Activated CD4-positive, alpha-beta T cell treated with anti-CD3 and anti-CD28 coated beads, Interleukin-2, amount 10 ng/mL, durations not matched to agents 7 days and 5 days (primary cell): ENCODE measurements around the gene IGSF8. TPM values are rescaled to one million over a fixed set of nuclear protein-coding genes. Genes with fewer than 3 reads are reported as not detected.

Experiments
- CTCF ChIA-PET: fragments of 350-600 bp; sonication (Branson Sonifier 250); formaldehyde crosslinking; loops from one replicate; lab custom pipeline; 2021; ENCODE audit warnings: antibody characterized with exemption; lab: Charles Lee
- POLR2A ChIA-PET: fragments of 350-600 bp; sonication (Branson Sonifier 250); formaldehyde crosslinking; loops from one replicate; lab custom pipeline; 2021; ENCODE audit warnings: antibody characterized with exemption; lab: Charles Lee
- DNase-seq: peaks from one replicate; pipeline ENCODE4 v3.0.0-alpha.2; 2020
- H3K27ac Mint-ChIP-seq: one replicate; pipeline ENCODE4 v1.8.0; 2021; ENCODE audit warnings: mild to moderate bottlenecking, moderate library complexity, mixed read lengths
- H3K27me3 Mint-ChIP-seq: one replicate; pipeline ENCODE4 v1.8.0; 2021; ENCODE audit warnings: mixed read lengths
- H3K36me3 Mint-ChIP-seq: one replicate; pipeline ENCODE4 v1.8.0; 2021; ENCODE audit warnings: low read depth, mixed read lengths
- H3K4me1 Mint-ChIP-seq: one replicate; pipeline ENCODE4 v1.8.0; 2021; ENCODE audit warnings: mixed read lengths
- H3K4me3 Mint-ChIP-seq: one replicate; pipeline ENCODE4 v1.8.0; 2021; ENCODE audit warnings: mild to moderate bottlenecking, moderate library complexity, mixed read lengths
- H3K9me3 Mint-ChIP-seq: one replicate; pipeline ENCODE4 v1.8.0; 2021; ENCODE audit warnings: mixed read lengths
- total RNA-seq, 2 experiments: library from RNA; stranded (reverse); gene quantifications; one replicate each; pipeline ENCODE4 v1.2.3, GENCODE V29; 2021

Gene IGSF8
- total RNA-seq, 2 experiments from 2014 or later = 36.4 to 40.9 TPM

DNA sequence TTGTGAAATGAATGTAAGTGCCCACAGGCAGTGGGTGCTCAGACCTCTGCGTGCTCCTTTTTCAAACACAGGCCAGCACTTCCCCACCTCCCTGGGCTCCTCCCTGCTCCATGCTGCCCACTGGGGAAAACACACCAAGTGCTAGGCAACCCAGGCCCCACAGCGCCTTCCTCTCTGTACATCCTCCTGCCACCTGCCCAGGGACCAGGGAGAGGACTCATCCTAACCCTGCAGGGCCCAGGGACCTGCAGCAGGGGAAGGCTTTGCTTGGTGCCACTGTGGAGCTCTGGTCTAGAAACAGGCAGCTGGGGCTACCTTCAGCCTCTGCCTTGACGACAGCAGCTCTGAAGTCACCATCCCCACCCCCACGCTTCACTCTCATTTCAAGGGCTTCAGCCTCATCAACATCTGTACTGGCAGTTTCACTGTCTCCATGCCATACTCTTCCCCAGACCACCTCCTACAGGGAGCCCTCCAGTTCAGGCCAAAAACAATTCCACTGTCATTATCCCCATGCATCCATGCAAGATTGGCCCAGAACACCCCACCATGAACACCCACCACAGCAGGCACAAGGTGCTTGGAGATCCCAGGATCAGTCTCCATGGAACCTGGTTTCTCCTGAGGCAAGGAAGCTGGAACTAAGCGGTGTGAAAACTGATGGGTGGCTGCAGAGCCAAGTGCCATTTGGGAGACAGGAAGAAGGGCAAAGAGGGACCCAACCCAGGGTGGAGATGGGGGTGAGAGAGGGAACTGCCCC lies 1.1 kb downstream of the IGSF8 start:
- DNase-seq = peak; percentile 29
- peaks cover 55% of the 10 kb centered on the region for H3K4me1 Mint-ChIP-seq
- ChIA-PET POLR2A (no interaction called here), CTCF (interaction anchor here (0.8 to 5.1 kb wide), 9 partner anchors 9 to 279 kb away, joined by 3 to 42 read pairs (median 5); no protein-coding TSS in a partner anchor)
- no peaks in the 10 kb centered on the region for H3K9me3 Mint-ChIP-seq
- peak overlapping the region; percentile 84 for H3K4me3 Mint-ChIP-seq
- peaks cover 5% of the 10 kb centered on the region for H3K36me3 Mint-ChIP-seq
- H3K27me3 Mint-ChIP-seq = no peaks in the 10 kb centered on the region
- H3K27ac Mint-ChIP-seq = peak overlapping the region; percentile 86

DNA sequence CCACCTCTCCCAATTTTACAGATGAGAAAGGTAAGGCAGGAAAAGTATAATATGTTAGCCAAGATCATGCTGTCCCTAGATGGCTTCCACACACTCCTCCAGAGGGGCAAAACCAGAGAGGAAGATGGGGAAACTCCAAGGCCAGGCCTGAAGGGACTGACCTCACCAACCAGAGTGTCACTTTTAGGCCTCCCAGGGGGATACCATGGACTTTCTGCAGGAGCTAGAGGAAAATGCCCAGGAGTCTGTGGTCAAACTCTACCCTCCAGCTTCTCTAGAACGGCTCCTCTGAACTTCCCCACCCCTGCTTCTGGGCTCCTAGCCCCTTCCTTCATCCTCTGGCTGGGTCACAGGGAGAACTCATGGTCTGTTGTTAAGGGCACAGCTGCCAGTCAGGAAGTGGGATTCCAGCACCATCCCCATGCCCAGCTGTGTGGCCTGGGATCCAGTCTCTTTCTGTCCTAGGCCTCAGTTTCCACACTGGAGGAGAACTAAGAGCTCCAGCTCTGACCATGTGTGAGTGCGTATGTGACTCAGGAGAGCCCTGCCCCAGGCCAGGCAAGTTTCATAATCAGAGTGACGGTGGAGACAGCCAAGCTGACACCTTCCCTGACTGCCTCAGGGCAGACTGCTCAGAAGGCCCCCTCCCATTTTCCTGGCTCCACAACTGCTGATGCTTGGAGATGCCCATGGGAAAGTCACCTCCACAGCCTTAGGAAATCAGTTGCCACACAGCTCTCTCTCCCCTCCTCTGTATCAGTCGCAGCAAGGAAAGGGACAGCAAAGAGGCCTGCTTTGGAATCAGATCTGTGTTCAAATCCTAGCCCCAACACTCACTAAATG lies 1.9 kb downstream of the IGSF8 start:
- peak overlapping the region; percentile 84 for H3K4me3 Mint-ChIP-seq
- H3K9me3 Mint-ChIP-seq = no peaks in the 10 kb centered on the region
- H3K27ac Mint-ChIP-seq = peak overlapping the region; percentile 86
- peaks cover 53% of the 10 kb centered on the region for H3K4me1 Mint-ChIP-seq
- no peak for DNase-seq
- ChIA-PET POLR2A (no interaction called here), CTCF (interaction anchor here (0.8 to 5.1 kb wide), 5 partner anchors 10 to 280 kb away, joined by 4 to 42 read pairs (median 6); no protein-coding TSS in a partner anchor)
- peaks cover 7% of the 10 kb centered on the region for H3K36me3 Mint-ChIP-seq
- no peaks in the 10 kb centered on the region for H3K27me3 Mint-ChIP-seq

DNA sequence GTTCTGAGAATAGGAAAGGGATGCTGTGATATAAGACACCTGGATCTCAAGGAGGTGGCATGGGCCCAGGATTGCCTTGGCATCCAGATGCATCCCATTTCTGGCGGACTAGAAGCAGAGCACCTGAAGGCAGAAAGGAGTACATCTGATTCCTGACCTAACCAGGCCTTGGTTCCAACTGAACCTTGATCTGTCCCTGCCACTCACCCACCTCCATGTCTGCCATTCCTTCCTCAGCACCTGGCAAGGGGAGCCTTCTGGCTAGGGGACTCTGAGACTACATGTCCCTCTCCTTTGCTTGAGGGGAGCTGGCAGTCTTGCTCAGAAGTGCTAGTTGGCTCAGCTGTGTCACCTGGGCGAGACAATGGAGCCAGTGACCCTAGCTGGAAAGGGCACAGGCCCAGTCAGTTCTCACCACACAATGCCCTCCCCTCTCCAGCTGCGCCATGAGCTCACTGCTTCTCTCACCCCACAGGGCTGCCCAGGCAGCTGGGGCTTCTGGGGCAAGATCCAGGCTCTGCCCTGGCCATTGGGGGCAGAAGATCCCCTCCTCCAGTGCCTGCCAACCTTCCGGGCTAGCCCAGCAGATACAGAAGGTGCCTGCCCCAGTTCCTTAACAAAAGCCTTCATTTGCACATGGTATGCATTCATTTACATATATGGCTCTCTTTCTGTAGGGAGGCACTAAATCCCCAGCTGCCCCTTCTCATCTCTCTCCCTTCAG lies 2.9 kb downstream of the IGSF8 start:
- H3K27ac Mint-ChIP-seq = peak overlapping the region; percentile 86
- no peaks in the 10 kb centered on the region for H3K9me3 Mint-ChIP-seq
- no peaks in the 10 kb centered on the region for H3K27me3 Mint-ChIP-seq
- H3K4me1 Mint-ChIP-seq = peaks cover 45% of the 10 kb centered on the region
- no peak overlapping the region for H3K4me3 Mint-ChIP-seq
- H3K36me3 Mint-ChIP-seq = peaks cover 7% of the 10 kb centered on the region
- ChIA-PET POLR2A (no interaction called here), CTCF (interaction anchor here (0.5 to 5.1 kb wide), 5 partner anchors 9 to 164 kb away, joined by 3 to 42 read pairs (median 6); no protein-coding TSS in a partner anchor)
- no peak for DNase-seq

GRCh38 chr1:160094806-160095205 lies 3.6 kb downstream of the IGSF8 start:
- Mint-ChIP-seq H3K9me3 (no peaks in the 10 kb centered on the region), H3K27ac (no peak overlapping the region), H3K36me3 (peaks cover 7% of the 10 kb centered on the region), H3K4me3 (no peak overlapping the region), H3K4me1 (peaks cover 38% of the 10 kb centered on the region), H3K27me3 (no peaks in the 10 kb centered on the region)
- CTCF ChIA-PET = interaction anchor here (5.1 kb wide), 1 partner anchor 9 kb away, joined by 42 read pairs; no protein-coding TSS in a partner anchor
- DNase-seq = no peak
- POLR2A ChIA-PET = no interaction called here

GRCh38 chr1:160094291-160094625 lies 4.2 kb downstream of the IGSF8 start:
- ChIA-PET POLR2A (no interaction called here), CTCF (interaction anchor here (1.1 to 1.2 kb wide), 2 partner anchors 47 to 48 kb away, joined by 3 to 4 read pairs; no protein-coding TSS in a partner anchor)
- Mint-ChIP-seq H3K4me1 (peaks cover 33% of the 10 kb centered on the region), H3K36me3 (peaks cover 7% of the 10 kb centered on the region), H3K9me3 (no peaks in the 10 kb centered on the region), H3K27ac (no peak overlapping the region), H3K27me3 (no peaks in the 10 kb centered on the region), H3K4me3 (no peak overlapping the region)
- DNase-seq = no peak

- no peaks in the 10 kb centered on the region for H3K27me3 Mint-ChIP-seq
- H3K4me1 Mint-ChIP-seq = peaks cover 30% of the 10 kb centered on the region
- POLR2A ChIA-PET = no interaction called here
- CTCF ChIA-PET = interaction anchor here (1.1 to 1.2 kb wide), 2 partner anchors 47 to 48 kb away, joined by 3 to 4 read pairs; no protein-coding TSS in a partner anchor
- DNase-seq = no peak
- H3K9me3 Mint-ChIP-seq = no peaks in the 10 kb centered on the region
- no peak overlapping the region for H3K27ac Mint-ChIP-seq
- no peak overlapping the region for H3K4me3 Mint-ChIP-seq
- peaks cover 12% of the 10 kb centered on the region for H3K36me3 Mint-ChIP-seq
These were observed 4.7 kb downstream of the IGSF8 start for GRCh38 chr1:160093624-160094290.

DNA sequence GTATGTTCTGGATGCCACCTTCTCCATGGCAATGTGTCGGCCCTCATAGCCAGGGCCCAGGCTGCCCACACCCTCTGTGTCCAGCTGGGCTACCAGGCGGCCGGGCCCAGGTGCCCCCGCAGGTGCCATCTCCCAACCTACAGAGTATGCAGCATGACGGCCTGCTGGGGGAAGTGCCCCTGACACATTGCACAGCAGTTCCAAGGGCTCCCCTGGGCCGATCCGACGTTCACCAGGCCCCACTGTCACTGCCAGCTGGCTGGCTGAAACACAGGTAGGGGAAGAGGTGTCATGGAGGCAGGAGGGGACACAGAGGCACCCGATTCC lies 5.4 kb downstream of the IGSF8 start:
- no peaks in the 10 kb centered on the region for H3K9me3 Mint-ChIP-seq
- no peak overlapping the region for H3K4me3 Mint-ChIP-seq
- ChIA-PET POLR2A (no interaction called here), CTCF (interaction anchor here (1.2 kb wide), 1 partner anchor 46 kb away, joined by 4 read pairs; no protein-coding TSS in a partner anchor)
- no peak overlapping the region for H3K27ac Mint-ChIP-seq
- H3K36me3 Mint-ChIP-seq = peaks cover 12% of the 10 kb centered on the region
- peaks cover 30% of the 10 kb centered on the region for H3K4me1 Mint-ChIP-seq
- H3K27me3 Mint-ChIP-seq = no peaks in the 10 kb centered on the region
- no peak for DNase-seq

GRCh38 chr1:160092366-160093068 lies 5.9 kb downstream of the IGSF8 start:
- Mint-ChIP-seq H3K9me3 (no peaks in the 10 kb centered on the region), H3K4me1 (peaks cover 28% of the 10 kb centered on the region), H3K27ac (no peak overlapping the region), H3K36me3 (peaks cover 12% of the 10 kb centered on the region), H3K27me3 (no peaks in the 10 kb centered on the region), H3K4me3 (no peak overlapping the region)
- POLR2A ChIA-PET = no interaction called here
- DNase-seq = no peak
- CTCF ChIA-PET = interaction anchor here (1.1 kb wide), 1 partner anchor 42 kb away, joined by 3 read pairs; no protein-coding TSS in a partner anchor

- Mint-ChIP-seq H3K36me3 (peaks cover 15% of the 10 kb centered on the region), H3K4me3 (no peak overlapping the region), H3K4me1 (peaks cover 20% of the 10 kb centered on the region), H3K27me3 (no peaks in the 10 kb centered on the region), H3K27ac (no peak overlapping the region), H3K9me3 (no peaks in the 10 kb centered on the region)
- CTCF ChIA-PET = interaction anchor here (1.1 kb wide), 1 partner anchor 41 kb away, joined by 3 read pairs; no protein-coding TSS in a partner anchor
- DNase-seq = no peak
- POLR2A ChIA-PET = no interaction called here
These were observed 6.7 kb downstream of the IGSF8 start for GRCh38 chr1:160091666-160092223.

DNA sequence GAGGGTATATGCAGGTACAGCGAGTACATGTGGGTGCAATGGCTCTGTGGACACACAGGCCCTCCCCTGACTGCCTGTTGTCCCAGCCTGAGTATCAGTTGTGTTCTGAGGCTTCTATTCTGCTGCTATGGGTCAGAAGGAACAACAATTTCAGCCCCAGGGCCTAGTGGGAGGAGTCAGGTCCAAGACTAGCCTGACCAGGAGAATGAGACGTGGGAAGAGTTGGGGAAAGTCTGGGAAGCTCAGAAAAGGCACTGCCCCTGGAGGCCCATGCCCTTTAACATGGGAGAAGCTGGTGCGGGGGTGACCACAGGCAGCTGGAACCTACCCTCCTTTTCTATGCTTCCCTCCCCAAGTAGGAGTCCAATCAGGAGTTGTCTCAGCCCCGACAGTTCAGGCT lies 7.7 kb downstream of the IGSF8 start:
- H3K36me3 Mint-ChIP-seq = peaks cover 15% of the 10 kb centered on the region
- ChIA-PET CTCF (interaction anchor here (0.8 kb wide), 1 partner anchor 10 kb away, joined by 3 read pairs; no protein-coding TSS in a partner anchor), POLR2A (no interaction called here)

DNA sequence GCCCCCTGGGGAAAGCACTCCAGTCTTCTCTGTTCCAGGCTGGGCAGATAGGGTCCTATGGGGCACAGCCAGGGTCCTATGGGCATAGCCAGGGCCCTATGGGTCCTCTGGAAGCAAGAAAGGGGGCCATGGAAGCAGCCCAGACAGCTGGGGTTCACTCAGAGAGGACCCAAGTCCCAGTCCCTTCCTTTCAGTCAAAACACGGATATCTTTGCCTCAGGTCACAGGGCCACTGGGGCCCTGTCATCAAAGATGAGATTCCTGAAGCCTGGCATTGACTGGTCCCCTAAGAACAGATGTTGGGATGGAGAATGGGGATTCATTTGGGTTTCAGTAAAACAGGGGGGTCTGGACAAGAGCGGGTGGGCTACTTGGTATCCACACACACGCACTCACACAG lies 8.5 kb downstream of the IGSF8 start:
- no peaks in the 10 kb centered on the region for H3K9me3 Mint-ChIP-seq
- peaks cover 12% of the 10 kb centered on the region for H3K4me1 Mint-ChIP-seq
- no peak overlapping the region for H3K27ac Mint-ChIP-seq
- no peak overlapping the region for H3K4me3 Mint-ChIP-seq
- no peak for DNase-seq
- CTCF ChIA-PET = interaction anchor here (5.8 kb wide), 1 partner anchor 12 kb away, joined by 32 read pairs; no protein-coding TSS in a partner anchor
- POLR2A ChIA-PET = no interaction called here
- peaks cover 15% of the 10 kb centered on the region for H3K36me3 Mint-ChIP-seq
- H3K27me3 Mint-ChIP-seq = no peaks in the 10 kb centered on the region

More for the DNA sequence above, 7.7 kb downstream of the IGSF8 start:
- peaks cover 11% of the 10 kb centered on the region for H3K4me1 Mint-ChIP-seq
- H3K27ac Mint-ChIP-seq = no peak overlapping the region
- no peaks in the 10 kb centered on the region for H3K27me3 Mint-ChIP-seq
- no peak overlapping the region for H3K4me3 Mint-ChIP-seq
- no peak for DNase-seq
- no peaks in the 10 kb centered on the region for H3K9me3 Mint-ChIP-seq
